HEK293 (cell line): ENCODE results near the gene TPRG1.

Experiments
- CTCF ChIA-PET: fragments of 350-600 bp; formaldehyde crosslinking; extraction: SDS; loops from one replicate; lab custom pipeline; 2021; ENCODE audit warnings: antibody characterized with exemption; lab: Yijun Ruan, JAX
- POLR2A ChIA-PET: fragments of 300-600 bp; formaldehyde crosslinking; extraction: SDS; loops from one replicate; lab custom pipeline; 2020; ENCODE audit warnings: antibody characterized with exemption, inconsistent platforms; lab: Yijun Ruan, JAX
- H3K27ac ChIP-seq: fragments of 200-500 bp; sonication (Bioruptor generic); 2 replicates; pipeline ENCODE4 v1.5.1; 2014; ENCODE audit warnings: low read depth, low read length, control low read depth, inconsistent platforms; ENCODE audit errors: extremely low read depth
- H3K36me3 ChIP-seq, 2 experiments: fragments of 200-500 bp in 1 of 2; sonication (Bioruptor generic) in 1 of 2; 1 replicate in 1 of 2; 2 replicates in 1 of 2; pipeline ENCODE4 v1.5.1; 2014 to 2017; ENCODE audit warnings: inconsistent platforms in 2 of 2, low read length in 2 of 2; ENCODE audit not compliant: control insufficient read depth in 2 of 2, insufficient read depth in 1 of 2
- H3K4me1 ChIP-seq: fragments of 200-500 bp; sonication (Bioruptor generic); 2 replicates; pipeline ENCODE4 v1.5.1; 2014; ENCODE audit warnings: mild to moderate bottlenecking, low read length, inconsistent platforms; ENCODE audit not compliant: control insufficient read depth, insufficient read depth
- H3K4me3 ChIP-seq: 2 replicates; pipeline ENCODE4 v1.5.1; 2011; ENCODE audit warnings: low read depth, mild to moderate bottlenecking, control low read depth, low read length, moderate library complexity
- H3K9me3 ChIP-seq: fragments of 200-500 bp; sonication (Bioruptor generic); 2 replicates; pipeline ENCODE4 v1.5.1; 2014; ENCODE audit warnings: low read depth, low read length, inconsistent platforms; ENCODE audit not compliant: control insufficient read depth, insufficient read depth
- ELK4 ChIP-seq: IDR thresholded peaks from 2 replicates; pipeline ENCODE4 v1.6.1; 2011; ENCODE audit warnings: mild to moderate bottlenecking, low read depth, low read length, borderline replicate concordance
- GLIS1 ChIP-seq: fragments of 450-650 bp; formaldehyde crosslinking; IDR thresholded peaks from 2 replicates; pipeline ENCODE4 v1.5.1; 2016; ENCODE audit warnings: missing biosample characterization, missing genetic modification characterization
- HOXC10 ChIP-seq: sonication (generic); formaldehyde crosslinking; IDR thresholded peaks from 2 replicates; pipeline ENCODE4 v1.8.1; 2023; ENCODE audit warnings: mild to moderate bottlenecking, missing genetic modification reagents
- KLF16 ChIP-seq: fragments of 450-650 bp; formaldehyde crosslinking; IDR thresholded peaks from 2 replicates; pipeline ENCODE4 v1.5.1; 2017; ENCODE audit warnings: missing biosample characterization, missing genetic modification characterization
- YY1 ChIP-seq: fragments of 450-650 bp; formaldehyde crosslinking; IDR thresholded peaks from 2 replicates; pipeline ENCODE4 v1.5.1; 2018; ENCODE audit warnings: missing biosample characterization, missing genetic modification characterization
- ZBTB10 ChIP-seq: fragments of 450-650 bp; formaldehyde crosslinking; IDR thresholded peaks from 2 replicates; pipeline ENCODE4 v1.5.1; 2016; ENCODE audit warnings: missing biosample characterization, missing genetic modification characterization
- ZBTB6 ChIP-seq: fragments of 450-650 bp; formaldehyde crosslinking; IDR thresholded peaks from 2 replicates; pipeline ENCODE4 v1.5.1; 2017; ENCODE audit warnings: missing biosample characterization, missing genetic modification characterization
- ZNF223 ChIP-seq: fragments of 450-650 bp; formaldehyde crosslinking; IDR thresholded peaks from 2 replicates; pipeline ENCODE4 v1.5.1; 2016; ENCODE audit warnings: missing biosample characterization, missing genetic modification characterization
- ZNF292 ChIP-seq: fragments of 450-650 bp; formaldehyde crosslinking; IDR thresholded peaks from 2 replicates; pipeline ENCODE4 v1.5.1; 2016; ENCODE audit warnings: low read depth, missing biosample characterization, missing genetic modification characterization, borderline replicate concordance
- ZNF302 ChIP-seq: fragments of 450-650 bp; formaldehyde crosslinking; IDR thresholded peaks from 2 replicates; pipeline ENCODE4 v1.5.1; 2016; ENCODE audit warnings: missing biosample characterization, missing genetic modification characterization, low read depth
- ZNF324 ChIP-seq: fragments of 450-650 bp; formaldehyde crosslinking; IDR thresholded peaks from 2 replicates; pipeline ENCODE4 v1.5.1; 2016; ENCODE audit warnings: missing biosample characterization, missing genetic modification characterization
- ZNF341 ChIP-seq: fragments of 450-650 bp; formaldehyde crosslinking; IDR thresholded peaks from 2 replicates; pipeline ENCODE4; 2016; ENCODE audit warnings: low read depth, missing biosample characterization, missing genetic modification characterization
- ZNF362 ChIP-seq: fragments of 450-650 bp; formaldehyde crosslinking; IDR thresholded peaks from 2 replicates; pipeline ENCODE4 v1.5.1; 2016; ENCODE audit warnings: missing biosample characterization, missing genetic modification characterization
- ZNF394 ChIP-seq: fragments of 450-650 bp; formaldehyde crosslinking; IDR thresholded peaks from 2 replicates; pipeline ENCODE4 v1.5.1; 2016; ENCODE audit warnings: missing biosample characterization, missing genetic modification characterization, mild to moderate bottlenecking, moderate library complexity, borderline replicate concordance
- ZNF514 ChIP-seq: fragments of 450-650 bp; formaldehyde crosslinking; IDR thresholded peaks from 2 replicates; pipeline ENCODE4 v1.5.1; 2016; ENCODE audit warnings: missing biosample characterization, missing genetic modification characterization
- ZNF521 ChIP-seq: fragments of 450-650 bp; formaldehyde crosslinking; IDR thresholded peaks from 2 replicates; pipeline ENCODE4 v1.5.1; 2017; ENCODE audit warnings: missing biosample characterization, mild to moderate bottlenecking, missing genetic modification characterization
- ZNF561 ChIP-seq: fragments of 450-650 bp; IDR thresholded peaks from 2 replicates; pipeline ENCODE4 v1.5.1; 2018; ENCODE audit warnings: missing biosample characterization, missing genetic modification characterization, borderline replicate concordance
- ZNF670 ChIP-seq: fragments of 450-650 bp; formaldehyde crosslinking; IDR thresholded peaks from 2 replicates; pipeline ENCODE4 v1.5.1; 2016; ENCODE audit warnings: missing biosample characterization, missing genetic modification characterization, low read depth
- ZNF707 ChIP-seq: fragments of 450-650 bp; formaldehyde crosslinking; IDR thresholded peaks from 2 replicates; pipeline ENCODE4 v1.5.1; 2016; ENCODE audit warnings: missing biosample characterization, missing genetic modification characterization
- ZXDB ChIP-seq: fragments of 450-650 bp; formaldehyde crosslinking; IDR thresholded peaks from 2 replicates; pipeline ENCODE4 v1.5.1; 2016; ENCODE audit warnings: missing biosample characterization, missing genetic modification characterization

The TPRG1 gene

GRCh38 chr3:189331002-189331418 lies 159.2 kb downstream of the TPRG1 start:
- no peak overlapping the region for H3K27ac ChIP-seq
- H3K9me3 ChIP-seq, result no peaks in the 10 kb centered on the region
- ChIA-PET POLR2A (no interaction called here), CTCF (interaction anchor here (3.3 kb wide), 1 partner anchor 59 kb away, joined by 14 read pairs; no protein-coding TSS in a partner anchor)
- no peaks in the 10 kb centered on the region for H3K4me1 ChIP-seq
- no peak overlapping the region for H3K4me3 ChIP-seq
- TF ChIP-seq ELK4 (no peak), YY1 (tag by site-specific recombination) (no peak), ZNF394 (tag by site-specific recombination) (no peak), KLF16 (tag by site-specific recombination) (no peak), ZNF521 (tag by site-specific recombination) (no peak), GLIS1 (tag by site-specific recombination) (no peak), ZBTB10 (no peak), ZNF324 (tag by site-specific recombination) (no peak), ZBTB6 (tag by site-specific recombination) (no peak), ZNF670 (tag by site-specific recombination) (no peak), HOXC10 (CRISPR knock-in tag) (no peak), ZXDB (tag by site-specific recombination) (no peak), ZNF302 (tag by site-specific recombination) (no peak)
- H3K36me3 ChIP-seq, result no peaks in the 10 kb centered on the region

- Histone ChIP-seq H3K27ac (no peak overlapping the region), H3K4me1 (no peaks in the 10 kb centered on the region), H3K9me3 (no peaks in the 10 kb centered on the region), H3K36me3 (no peaks in the 10 kb centered on the region), H3K4me3 (no peak overlapping the region)
- POLR2A ChIA-PET, result interaction anchor here (0.6 to 0.7 kb wide), 2 partner anchors 22 to 38 kb away, joined by 4 to 9 read pairs; no protein-coding TSS in a partner anchor
- CTCF ChIA-PET, result interaction anchor here (0.6 to 1.0 kb wide), 2 partner anchors 34 to 224 kb away, joined by 3 read pairs; no protein-coding TSS in a partner anchor
- TF ChIP-seq ZNF514 (tag by site-specific recombination) (no peak), ZNF561 (tag by site-specific recombination) (no peak), ZNF362 (tag by site-specific recombination) (no peak), ELK4 (no peak), ZNF292 (tag by site-specific recombination) (no peak), ZNF223 (no peak), ZBTB10 (no peak), ZNF707 (tag by site-specific recombination) (no peak), ZNF341 (tag by site-specific recombination) (no peak)
Measured at GRCh38 chr3:189334064-189334920, 162.5 kb downstream of the TPRG1 start.
